ENCODE results near the gene CNOT10.

- TF ChIP-seq EP300 (IDR thresholded peaks at IDR 0.05) (no peak), CTCF (IDR thresholded peaks at IDR 0.05) (no peak), POLR2A (IDR thresholded peaks at IDR 0.05) (no peak)
These were observed 41.2 kb upstream of the CNOT10 start for GRCh38 chr3:32643816-32644215.

Data from suprapubic skin (tissue), 3 donors.